ENCODE results near the gene GSTCD. TPM values are rescaled to one million over a fixed set of nuclear protein-coding genes. Genes with fewer than 3 reads are reported as not detected.

GSTCD gene
- total RNA-seq, 1 donor from 2014 or later: 9.1 TPM

- H3K27me3 ChIP-seq: no peaks in the 10 kb centered on the region
- no peaks in the 10 kb centered on the region for H3K9me3 ChIP-seq
- TF ChIP-seq POLR2A (IDR thresholded peaks at IDR 0.05): no peak
- TF ChIP-seq POLR2AphosphoS5 (IDR thresholded peaks at IDR 0.05; ENCODE audit: insufficient read depth in 1 of 2, low read depth in 1 of 2): no peak
- no peaks in the 10 kb centered on the region for H3K4me1 ChIP-seq
- no peak overlapping the region for H3K27ac ChIP-seq
- DNase-seq (ENCODE audit: extremely low spot score in 2 of 2): no peak
- no peak overlapping the region for H3K4me3 ChIP-seq
- no peaks in the 10 kb centered on the region for H3K36me3 ChIP-seq
- intact Hi-C loops (cut with DNase I): no loop called here
These were observed 41.9 kb upstream of the GSTCD start for GRCh38 chr4:105666693-105667092.

DNA sequence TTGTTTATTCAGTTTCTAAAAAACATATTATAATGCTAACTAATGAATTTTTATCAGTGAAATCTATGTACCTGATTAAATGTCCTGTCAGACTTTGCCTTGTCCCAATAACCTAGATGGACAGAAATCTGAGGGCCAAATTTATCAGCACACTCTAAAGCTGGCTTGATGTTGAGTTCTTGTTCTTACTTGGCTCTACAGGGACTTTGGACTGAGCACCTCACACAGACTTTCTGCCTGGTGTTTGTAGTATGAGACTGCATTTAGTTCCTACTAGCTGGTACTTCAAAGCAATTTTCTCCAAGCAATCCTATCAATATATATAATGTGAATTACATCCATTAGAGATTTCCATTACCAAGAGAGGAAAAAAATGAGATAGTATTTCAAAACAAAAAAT lies 37.9 kb upstream of the GSTCD start:
- Histone ChIP-seq H3K4me3 (no peak overlapping the region), H3K36me3 (no peaks in the 10 kb centered on the region), H3K27ac (no peak overlapping the region), H3K4me1 (no peaks in the 10 kb centered on the region), H3K9me3 (no peaks in the 10 kb centered on the region), H3K27me3 (no peaks in the 10 kb centered on the region)
- no peak for DNase-seq (ENCODE audit: extremely low spot score in 2 of 2)
- TF ChIP-seq POLR2A (IDR thresholded peaks at IDR 0.05): no peak
- TF ChIP-seq, protein P1, sequence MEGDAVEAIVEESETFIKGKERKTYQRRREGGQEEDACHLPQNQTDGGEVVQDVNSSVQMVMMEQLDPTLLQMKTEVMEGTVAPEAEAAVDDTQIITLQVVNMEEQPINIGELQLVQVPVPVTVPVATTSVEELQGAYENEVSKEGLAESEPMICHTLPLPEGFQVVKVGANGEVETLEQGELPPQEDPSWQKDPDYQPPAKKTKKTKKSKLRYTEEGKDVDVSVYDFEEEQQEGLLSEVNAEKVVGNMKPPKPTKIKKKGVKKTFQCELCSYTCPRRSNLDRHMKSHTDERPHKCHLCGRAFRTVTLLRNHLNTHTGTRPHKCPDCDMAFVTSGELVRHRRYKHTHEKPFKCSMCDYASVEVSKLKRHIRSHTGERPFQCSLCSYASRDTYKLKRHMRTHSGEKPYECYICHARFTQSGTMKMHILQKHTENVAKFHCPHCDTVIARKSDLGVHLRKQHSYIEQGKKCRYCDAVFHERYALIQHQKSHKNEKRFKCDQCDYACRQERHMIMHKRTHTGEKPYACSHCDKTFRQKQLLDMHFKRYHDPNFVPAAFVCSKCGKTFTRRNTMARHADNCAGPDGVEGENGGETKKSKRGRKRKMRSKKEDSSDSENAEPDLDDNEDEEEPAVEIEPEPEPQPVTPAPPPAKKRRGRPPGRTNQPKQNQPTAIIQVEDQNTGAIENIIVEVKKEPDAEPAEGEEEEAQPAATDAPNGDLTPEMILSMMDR (IDR thresholded peaks at IDR 0.05): no peak
- intact Hi-C loops (cut with DNase I): no loop called here

- TF ChIP-seq POLR2A (IDR thresholded peaks at IDR 0.05) (no peak), POLR2AphosphoS5 (IDR thresholded peaks at IDR 0.05; ENCODE audit: insufficient read depth in 1 of 2, low read depth in 1 of 2) (no peak)
- TF ChIP-seq, protein P1 (IDR thresholded peaks at IDR 0.05): no peak
- Histone ChIP-seq H3K27me3 (no peaks in the 10 kb centered on the region), H3K9me3 (no peaks in the 10 kb centered on the region), H3K4me1 (no peaks in the 10 kb centered on the region), H3K4me3 (no peak overlapping the region), H3K27ac (no peak overlapping the region), H3K36me3 (no peaks in the 10 kb centered on the region)
- intact Hi-C loops (cut with DNase I): no loop called here
- no peak for DNase-seq (ENCODE audit: extremely low spot score in 2 of 2)
These were observed 37.3 kb upstream of the GSTCD start for GRCh38 chr4:105671301-105671700.

- no peak for DNase-seq (ENCODE audit: extremely low spot score in 2 of 2)
These were observed 34.6 kb upstream of the GSTCD start for GRCh38 chr4:105674011-105674410.

DNA sequence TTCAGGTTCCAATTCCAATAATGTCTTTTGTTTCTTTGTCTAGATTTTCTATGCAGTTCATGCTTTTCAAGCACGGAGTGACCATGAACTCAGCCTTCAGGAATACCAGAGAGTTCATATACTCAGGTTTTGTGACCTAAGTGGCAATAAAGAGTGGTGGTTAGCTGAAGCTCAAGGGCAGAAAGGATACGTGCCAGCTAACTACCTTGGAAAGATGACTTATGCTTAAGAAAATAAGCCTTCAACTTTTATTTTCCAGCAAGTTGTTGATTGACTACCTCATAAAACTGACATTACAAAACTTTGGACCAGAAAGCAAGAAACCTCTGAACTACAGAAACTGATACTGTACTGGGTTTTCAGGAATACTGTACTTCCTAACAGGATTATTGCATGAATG lies 30.9 kb upstream of the GSTCD start:
- Histone ChIP-seq H3K27ac (no peak overlapping the region), H3K4me1 (no peaks in the 10 kb centered on the region), H3K9me3 (no peaks in the 10 kb centered on the region), H3K27me3 (no peaks in the 10 kb centered on the region), H3K36me3 (peaks cover 0 to 8% of the 10 kb centered on the region in 2 donors), H3K4me3 (no peak overlapping the region)
- TF ChIP-seq POLR2AphosphoS5 (IDR thresholded peaks at IDR 0.05; ENCODE audit: insufficient read depth in 1 of 2, low read depth in 1 of 2) (no peak), POLR2A (IDR thresholded peaks at IDR 0.05) (no peak)
- TF ChIP-seq, protein P1 (IDR thresholded peaks at IDR 0.05): no peak
- intact Hi-C loops (cut with DNase I): no loop called here
- DNase-seq (ENCODE audit: extremely low spot score in 2 of 2): no peak

More at GRCh38 chr4:105674011-105674410, 34.6 kb upstream of the GSTCD start:
- no peak overlapping the region for H3K4me3 ChIP-seq
- no peak for TF ChIP-seq POLR2A (IDR thresholded peaks at IDR 0.05)
- no peak for TF ChIP-seq POLR2AphosphoS5 (IDR thresholded peaks at IDR 0.05; ENCODE audit: insufficient read depth in 1 of 2, low read depth in 1 of 2)
- TF ChIP-seq, protein P1 (IDR thresholded peaks at IDR 0.05): no peak
- H3K4me1 ChIP-seq: no peaks in the 10 kb centered on the region
- H3K9me3 ChIP-seq: no peaks in the 10 kb centered on the region
- intact Hi-C loops (cut with DNase I): no loop called here
- no peak overlapping the region for H3K27ac ChIP-seq
- no peaks in the 10 kb centered on the region for H3K27me3 ChIP-seq
- H3K36me3 ChIP-seq: no peaks in the 10 kb centered on the region

All from vagina (tissue), 2 donors.